ENCODE results near the gene SYP.

The SYP gene

GRCh38 chrX:49171752-49172279 lies 28.2 kb downstream of the SYP start, which contains the start of gene PLP2 (continued):
- TF ChIP-seq PATZ1 (tag by site-specific recombination; IDR thresholded peaks at IDR 0.05) (no peak), GFI1B (tag by site-specific recombination; IDR thresholded peaks at IDR 0.05) (no peak), ZNF610 (tag by site-specific recombination; IDR thresholded peaks at IDR 0.05; ENCODE audit: borderline replicate concordance) (no peak), ZNF704 (tag by site-specific recombination; IDR thresholded peaks at IDR 0.05) (no peak), ZNF366 (tag by site-specific recombination; conservative IDR thresholded peaks at IDR 0.05) (peak; percentile 42), MZF1 (tag by site-specific recombination; IDR thresholded peaks at IDR 0.05; ENCODE audit: borderline replicate concordance) (no peak), ZFP41 (tag by site-specific recombination; IDR thresholded peaks at IDR 0.05; ENCODE audit: borderline replicate concordance) (no peak), ZIC2 (tag by site-specific recombination; IDR thresholded peaks at IDR 0.05) (no peak), GLI4 (tag by site-specific recombination; IDR thresholded peaks at IDR 0.05) (peak; percentile 16; the same call in 1 of the 2 replicates), ZNF571 (tag by site-specific recombination; IDR thresholded peaks at IDR 0.05) (no peak), ELK4 (IDR thresholded peaks at IDR 0.05; ENCODE audit: borderline replicate concordance, low read depth, low read length) (no peak), ZNF645 (tag by site-specific recombination; IDR thresholded peaks at IDR 0.05) (no peak), ZNF692 (tag by site-specific recombination; IDR thresholded peaks at IDR 0.05) (no peak), FEZF1 (tag by site-specific recombination; IDR thresholded peaks at IDR 0.05) (no peak), ZNF202 (tag by site-specific recombination; IDR thresholded peaks at IDR 0.05; ENCODE audit: borderline replicate concordance) (no peak), REPIN1 (tag by site-specific recombination; IDR thresholded peaks at IDR 0.05; ENCODE audit: low read depth) (no peak), HOXD13 (CRISPR knock-in tag; IDR thresholded peaks at IDR 0.05; ENCODE audit: borderline replicate concordance) (no peak), KLF9 (tag by site-specific recombination; IDR thresholded peaks at IDR 0.05; ENCODE audit: low read depth) (no peak), ZNF362 (tag by site-specific recombination; IDR thresholded peaks at IDR 0.05) (no peak), KLF8 (tag by site-specific recombination; IDR thresholded peaks at IDR 0.05) (peak; percentile 13), ZNF768 (tag by site-specific recombination; IDR thresholded peaks at IDR 0.05) (no peak), ZNF48 (tag by site-specific recombination; IDR thresholded peaks at IDR 0.05) (no peak), ZNF529 (tag by site-specific recombination; IDR thresholded peaks at IDR 0.05; ENCODE audit: insufficient replicate concordance) (no peak), ZNF354C (tag by site-specific recombination; IDR thresholded peaks at IDR 0.05; ENCODE audit: borderline replicate concordance, low read depth) (no peak), ZNF391 (tag by site-specific recombination; IDR thresholded peaks at IDR 0.05; ENCODE audit: borderline replicate concordance, low read depth) (peak; percentile 52; the same call in 1 of the 2 replicates), SP3 (tag by site-specific recombination; IDR thresholded peaks at IDR 0.05) (no peak; the same call in 1 of the 2 replicates), SP7 (tag by site-specific recombination; IDR thresholded peaks at IDR 0.05) (peak; percentile 61; the same call in 1 of the 2 replicates), ZNF184 (tag by site-specific recombination; IDR thresholded peaks at IDR 0.05) (no peak), ZNF449 (tag by site-specific recombination; IDR thresholded peaks at IDR 0.05) (no peak), ZNF394 (tag by site-specific recombination; IDR thresholded peaks at IDR 0.05; ENCODE audit: borderline replicate concordance) (peak; percentile 16; the same call in 1 of the 2 replicates), ZNF133 (tag by site-specific recombination; IDR thresholded peaks at IDR 0.05) (no peak)
